Daoy (cell line): Measurements from ENCODE around the gene BTBD10. TPM values are rescaled to one million over a fixed set of nuclear protein-coding genes. Genes with fewer than 3 reads are reported as not detected.

Experiments used
- DNase-seq: peaks from one replicate; pipeline ENCODE4 v3.0.0-alpha.2; 2015; ENCODE audit warnings: low read depth
- total RNA-seq: library from RNA; depleted of rRNA; stranded (reverse); fragments of >200 nt; shearing (Covaris generic); gene quantifications from 2 replicates; pipeline ENCODE4 v1.2.3, GENCODE V29; 2014; rRNA removed

The BTBD10 gene
- total RNA-seq, 1 experiment from 2014 or later = 62.2 TPM

DNA sequence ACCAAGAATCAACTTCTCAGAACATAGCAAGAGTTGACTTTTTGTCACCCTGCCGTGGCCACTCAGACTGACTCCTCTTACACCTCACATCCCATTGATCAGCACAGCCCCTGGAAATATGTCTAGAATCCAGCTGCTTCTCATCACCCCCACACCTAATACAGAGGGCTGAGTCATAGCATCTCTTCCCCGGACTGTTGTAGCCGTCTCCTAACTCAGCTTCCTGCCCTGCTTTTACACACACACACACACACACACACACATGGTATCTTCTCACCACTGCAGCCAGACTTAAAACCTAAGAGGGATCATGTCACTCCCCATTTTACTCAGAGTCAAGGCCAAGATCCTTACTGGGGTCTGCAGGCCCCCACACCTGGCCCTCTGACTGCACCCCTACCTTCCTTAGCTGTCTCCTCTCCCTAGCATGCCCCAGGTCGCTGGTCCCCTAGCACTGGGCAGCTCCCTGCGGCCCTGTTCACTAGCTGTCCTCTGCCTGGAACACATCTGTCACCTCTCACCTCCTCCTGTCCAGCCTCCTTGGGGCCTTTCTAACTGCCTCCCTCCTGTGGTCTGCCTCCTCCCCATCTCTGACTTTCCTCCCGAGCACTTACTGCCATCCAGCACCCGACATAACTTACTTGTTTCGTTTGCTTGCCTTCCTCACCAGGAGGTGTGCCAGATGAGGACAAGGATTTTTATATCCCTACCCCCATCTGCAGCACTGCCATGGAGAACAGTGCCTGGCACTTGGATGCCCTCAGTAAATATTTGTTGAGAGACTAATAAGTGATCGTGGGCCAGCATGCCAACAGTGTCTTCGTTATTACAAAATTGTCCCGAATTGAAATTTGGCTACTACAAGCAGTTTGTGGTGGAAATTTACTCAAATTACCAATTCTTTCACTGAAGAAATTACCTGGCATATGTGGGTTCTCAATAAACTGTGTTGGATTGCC is 123.5 kb downstream of the BTBD10 start:
- DNase-seq = peak; percentile 89

DNA sequence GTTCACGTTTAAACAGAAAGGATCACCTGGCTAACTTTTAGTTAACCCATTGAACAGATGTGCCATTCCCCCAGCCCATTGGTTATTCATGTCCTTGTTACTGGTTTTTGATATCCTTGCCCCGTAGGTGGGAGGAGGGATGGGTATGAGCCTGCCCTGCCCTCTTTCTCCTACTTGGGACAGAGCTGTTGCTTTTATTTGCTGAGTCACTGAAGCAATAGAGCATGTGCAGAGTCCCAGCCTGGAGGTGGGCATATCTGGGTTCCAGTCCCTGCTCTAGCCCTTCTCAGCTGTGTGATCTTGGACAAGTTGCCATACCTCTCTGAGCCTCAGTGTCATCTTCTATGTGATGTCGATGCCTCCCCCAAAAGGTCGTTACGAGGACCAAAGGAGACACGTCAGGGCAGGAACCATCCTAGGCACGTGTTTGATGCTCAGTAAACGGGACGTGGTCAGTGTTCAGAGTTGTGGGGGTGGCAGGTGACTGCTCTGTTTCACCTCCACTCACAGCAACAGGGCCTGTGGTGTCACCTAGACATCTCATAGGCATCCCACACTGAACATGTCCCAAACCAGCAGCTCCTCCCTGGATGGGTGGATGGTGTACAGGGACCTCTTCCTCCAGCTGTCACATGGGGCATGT is 124.5 kb downstream of the BTBD10 start:
- DNase-seq = peak; percentile 69

DNA sequence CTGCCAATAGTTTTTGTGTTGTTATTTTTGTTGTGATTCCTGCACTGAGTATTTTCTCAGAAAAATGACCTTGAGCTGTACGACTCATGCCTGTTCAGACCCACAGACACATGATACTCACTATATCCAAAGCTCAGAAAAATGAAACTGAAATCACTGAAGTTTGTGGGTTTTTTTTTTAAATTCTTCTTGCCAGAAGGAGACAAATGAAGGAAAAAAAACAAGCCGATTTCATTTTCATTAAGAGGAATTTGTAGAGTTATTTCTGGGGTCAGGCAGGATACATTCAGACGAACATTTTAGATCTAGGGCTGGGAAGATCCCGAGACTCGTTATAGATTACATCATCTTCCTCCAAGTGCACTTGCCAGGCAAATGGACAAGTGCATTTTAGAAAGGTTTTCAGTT is 125.0 kb downstream of the BTBD10 start:
- DNase-seq = no peak

Other genes with a start within 250 kb of the BTBD10 start
- 20.1 and 29.8 TPM in 2 replicates for gene BMAL1, start 185.4 kb downstream of the BTBD10 start, total RNA-seq
- not detected in 2 replicates for gene PTH, start 32.8 kb upstream of the BTBD10 start, total RNA-seq
- 47.1 and 52.7 TPM in 2 replicates for gene FAR1, start 205.4 kb upstream of the BTBD10 start, total RNA-seq